ENCODE measurements around the gene RELA. TPM values are rescaled to one million over a fixed set of nuclear protein-coding genes. Genes with fewer than 3 reads are reported as not detected.

The RELA gene
- total and polyA plus RNA-seq, 10 of the 15 experiments (the other 5 are each of a cell fraction or from before 2014, with no cell fraction given), result 5.1 to 56.4 (median 34.2) TPM

DNA sequence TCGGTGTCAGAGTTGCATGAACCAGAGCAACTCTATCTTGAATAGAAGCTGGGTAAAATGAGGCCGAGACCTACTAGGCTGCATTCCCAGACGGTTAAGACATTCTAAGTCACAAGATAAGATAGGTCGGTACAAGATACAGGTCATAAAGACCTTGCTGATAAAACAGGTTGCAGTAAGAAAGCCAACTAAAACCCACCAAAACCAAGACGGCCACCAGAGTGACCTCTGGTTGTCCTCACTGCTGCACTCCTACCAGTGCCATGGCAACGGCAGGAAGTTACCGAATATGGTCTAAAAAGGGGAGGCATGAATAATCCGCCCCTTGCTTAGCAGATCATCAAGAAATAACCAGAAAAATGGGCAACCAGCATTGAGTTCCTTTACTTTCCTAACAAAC lies 46.9 kb upstream of the RELA start:
- ChIA-PET CTCF (interaction anchor here (1.2 to 3.3 kb wide), 3 partner anchors 47 to 425 kb away, joined by 3 to 13 read pairs (median 3); partner anchors contain the start of gene RELA), RAD21 (ENCODE audit: unreplicated experiment) (interaction anchor here (1.0 kb wide), 1 partner anchor 84 kb away, joined by 3 read pairs; no protein-coding TSS in a partner anchor), POLR2A (no interaction called here), SMC1A (ENCODE audit: uncharacterized antibody, unreplicated experiment) (interaction anchor here (1.0 kb wide), 1 partner anchor 43 kb away, joined by 3 read pairs; no protein-coding TSS in a partner anchor)
- H3K4me1 ChIP-seq (ENCODE audit: control insufficient read depth, insufficient read depth, low read length), result peaks cover 12% of the 10 kb centered on the region
- H4K20me1 ChIP-seq (ENCODE audit: control insufficient read depth, insufficient read depth), result no peaks in the 10 kb centered on the region
- no peak overlapping the region for H3K4me2 ChIP-seq (ENCODE audit: control insufficient read depth, insufficient read depth)
- no peak overlapping the region for H3K9ac ChIP-seq (ENCODE audit: control insufficient read depth, insufficient read depth, low read length)
- H3K4me3 ChIP-seq, result no peak overlapping the region
- no peaks in the 10 kb centered on the region for H3K9me3 ChIP-seq (replicated peaks; ENCODE audit: control insufficient read depth, insufficient read depth, low read length)
- 72% methylated on average over 8 of the region's 8 CpGs for WGBS (ENCODE audit: insufficient coverage, insufficient replicate concordance, low lambda C conversion rate, missing lambda C conversion rate)
- H3K36me3 ChIP-seq (ENCODE audit: control insufficient read depth in 2 of 2, insufficient read depth in 2 of 2, low read length in 1 of 2), result peaks cover 6 to 7% of the 10 kb centered on the region in 2 experiments; a peak in 3 of 4 replicates
- TF ChIP-seq EED (IDR thresholded peaks at IDR 0.05; ENCODE audit: low read depth) (no peak), SMARCA5 (IDR thresholded peaks at IDR 0.05) (no peak), WRNIP1 (IDR thresholded peaks at IDR 0.05; ENCODE audit: borderline replicate concordance, low read depth, low read length) (no peak), CBFB (IDR thresholded peaks at IDR 0.05; ENCODE audit: low read depth) (no peak), SKIL (IDR thresholded peaks at IDR 0.05; ENCODE audit: low read depth, poor library complexity, severe bottlenecking) (no peak), SRF (IDR thresholded peaks at IDR 0.05; ENCODE audit: low read depth in 2 of 2, low read length in 2 of 2) (peak in 1 of 2 experiments; percentile 64; a peak in 1 of 4 replicates)
- TF ChIP-seq, protein P1, sequence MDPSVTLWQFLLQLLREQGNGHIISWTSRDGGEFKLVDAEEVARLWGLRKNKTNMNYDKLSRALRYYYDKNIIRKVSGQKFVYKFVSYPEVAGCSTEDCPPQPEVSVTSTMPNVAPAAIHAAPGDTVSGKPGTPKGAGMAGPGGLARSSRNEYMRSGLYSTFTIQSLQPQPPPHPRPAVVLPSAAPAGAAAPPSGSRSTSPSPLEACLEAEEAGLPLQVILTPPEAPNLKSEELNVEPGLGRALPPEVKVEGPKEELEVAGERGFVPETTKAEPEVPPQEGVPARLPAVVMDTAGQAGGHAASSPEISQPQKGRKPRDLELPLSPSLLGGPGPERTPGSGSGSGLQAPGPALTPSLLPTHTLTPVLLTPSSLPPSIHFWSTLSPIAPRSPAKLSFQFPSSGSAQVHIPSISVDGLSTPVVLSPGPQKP (IDR thresholded peaks at IDR 0.05; ENCODE audit: low read depth, low read length), result peak; percentile 36; the same call in 1 of the 2 replicates
- H2AFZ ChIP-seq (ENCODE audit: control insufficient read depth, low read depth, low read length), result no peak overlapping the region
- peaks cover 9% of the 10 kb centered on the region for H3K79me2 ChIP-seq (ENCODE audit: control insufficient read depth, insufficient read depth, low read length)
- no peaks in the 10 kb centered on the region for H3K27me3 ChIP-seq (replicated peaks in 1 of 2; ENCODE audit: control insufficient read depth in 2 of 2, insufficient read depth in 2 of 2, low read length in 1 of 2)
- no peak for DNase-seq (ENCODE audit: low read depth, low spot score)
- no peak for ATAC-seq
- no peak overlapping the region for H3K27ac ChIP-seq (ENCODE audit: control insufficient read depth, insufficient read depth)
- intact Hi-C loops (cut with micrococcal nuclease; ENCODE audit: unreplicated experiment) (loop anchor here (2.0 to 10.0 kb wide), 4 partner anchors 73 to 835 kb away; partner anchors contain the start of genes AP5B1 and EHD1), in situ Hi-C loops (cut with MboI) (loop anchor here (5.0 kb wide), 3 partner anchors 68 to 278 kb away; no protein-coding TSS in a partner anchor)
- BruUV-seq (replicated peaks), result no TSS peak
- no peak for FAIRE-seq
